GM06990 (cell line): Measurements from ENCODE around the gene USP34.

ENCODE experiments used
- DNase-seq: peaks from one replicate; pipeline ENCODE4 v3.0.0-alpha.2; 2011; ENCODE audit not compliant: insufficient read length; ENCODE audit errors: extremely low read depth
- H3K27me3 ChIP-seq: replicated peaks from 2 replicates; pipeline ENCODE4 v1.6.0; 2011; ENCODE audit warnings: low read length; ENCODE audit not compliant: control insufficient read depth, insufficient read depth
- H3K36me3 ChIP-seq: 2 replicates; pipeline ENCODE4 v1.5.1; 2011; ENCODE audit warnings: low read length; ENCODE audit not compliant: control insufficient read depth, insufficient read depth
- H3K4me3 ChIP-seq: replicated peaks from 2 replicates; pipeline ENCODE4 v1.5.1; 2011; ENCODE audit warnings: low read depth, mild to moderate bottlenecking, control low read depth, low read length
- TF ChIP-seq, protein P1 (sequence below): IDR thresholded peaks from 2 replicates; pipeline ENCODE4 v1.5.1; 2011; ENCODE audit warnings: low read length, control low read depth, mild to moderate bottlenecking, inconsistent platforms; ENCODE audit not compliant: insufficient read depth, poor library complexity, severe bottlenecking

USP34 gene

DNA sequence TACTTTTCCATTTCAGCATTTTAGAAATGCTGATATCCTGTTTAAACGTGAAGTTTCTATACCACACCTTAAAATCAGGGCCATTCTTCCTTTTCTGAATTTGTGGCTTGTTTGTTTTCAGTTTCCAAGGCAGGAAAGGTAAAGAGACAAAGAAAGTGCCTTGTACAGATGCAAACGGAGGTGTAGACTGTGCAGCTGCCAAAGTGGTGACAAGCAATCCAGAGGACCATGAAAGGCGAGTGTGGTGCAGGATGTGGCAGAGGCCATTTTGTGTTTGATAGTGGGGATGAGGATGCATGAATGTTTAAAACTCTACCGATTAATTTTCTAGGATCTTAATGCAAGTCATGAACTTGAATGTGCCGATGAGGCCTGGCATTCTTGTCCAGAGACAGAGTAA lies 308.2 kb downstream of the USP34 start:
- Histone ChIP-seq H3K4me3 (no peak overlapping the region), H3K36me3 (peaks cover 5% of the 10 kb centered on the region), H3K27me3 (no peaks in the 10 kb centered on the region)
- TF ChIP-seq, protein P1, sequence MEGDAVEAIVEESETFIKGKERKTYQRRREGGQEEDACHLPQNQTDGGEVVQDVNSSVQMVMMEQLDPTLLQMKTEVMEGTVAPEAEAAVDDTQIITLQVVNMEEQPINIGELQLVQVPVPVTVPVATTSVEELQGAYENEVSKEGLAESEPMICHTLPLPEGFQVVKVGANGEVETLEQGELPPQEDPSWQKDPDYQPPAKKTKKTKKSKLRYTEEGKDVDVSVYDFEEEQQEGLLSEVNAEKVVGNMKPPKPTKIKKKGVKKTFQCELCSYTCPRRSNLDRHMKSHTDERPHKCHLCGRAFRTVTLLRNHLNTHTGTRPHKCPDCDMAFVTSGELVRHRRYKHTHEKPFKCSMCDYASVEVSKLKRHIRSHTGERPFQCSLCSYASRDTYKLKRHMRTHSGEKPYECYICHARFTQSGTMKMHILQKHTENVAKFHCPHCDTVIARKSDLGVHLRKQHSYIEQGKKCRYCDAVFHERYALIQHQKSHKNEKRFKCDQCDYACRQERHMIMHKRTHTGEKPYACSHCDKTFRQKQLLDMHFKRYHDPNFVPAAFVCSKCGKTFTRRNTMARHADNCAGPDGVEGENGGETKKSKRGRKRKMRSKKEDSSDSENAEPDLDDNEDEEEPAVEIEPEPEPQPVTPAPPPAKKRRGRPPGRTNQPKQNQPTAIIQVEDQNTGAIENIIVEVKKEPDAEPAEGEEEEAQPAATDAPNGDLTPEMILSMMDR: no peak
- no peak for DNase-seq

DNA sequence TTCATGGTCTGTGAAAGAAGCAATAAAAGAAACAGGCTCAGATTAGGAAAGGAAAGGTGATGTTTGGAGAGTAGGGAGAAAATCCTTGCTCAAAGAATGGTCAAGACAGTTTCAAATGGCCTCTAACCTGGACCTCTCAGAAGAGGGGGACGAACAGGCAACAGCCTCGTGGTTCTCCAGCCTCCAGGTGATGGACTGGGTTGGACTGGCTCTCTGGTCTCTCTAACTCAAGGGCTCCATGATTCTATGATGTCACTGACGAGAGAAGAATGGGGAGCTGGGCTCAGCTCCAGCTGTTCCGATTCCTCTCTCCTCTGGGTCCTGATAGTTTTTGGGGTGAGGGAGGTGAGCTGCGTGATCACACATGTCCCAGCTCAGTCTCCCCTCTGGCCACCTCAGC lies 309.0 kb downstream of the USP34 start, which contains the start of gene C2orf74:
Gene C2orf74 (plus strand): TSS at position 301 of the 400 bp plus-strand sequence. CDS start 327 bp downstream, outside the sequence.
- Histone ChIP-seq H3K36me3 (peaks cover 5% of the 10 kb centered on the region), H3K27me3 (no peaks in the 10 kb centered on the region), H3K4me3 (no peak within 1 kb of the TSS)
- DNase-seq: no peak
- TF ChIP-seq, protein P1: no peak

DNA sequence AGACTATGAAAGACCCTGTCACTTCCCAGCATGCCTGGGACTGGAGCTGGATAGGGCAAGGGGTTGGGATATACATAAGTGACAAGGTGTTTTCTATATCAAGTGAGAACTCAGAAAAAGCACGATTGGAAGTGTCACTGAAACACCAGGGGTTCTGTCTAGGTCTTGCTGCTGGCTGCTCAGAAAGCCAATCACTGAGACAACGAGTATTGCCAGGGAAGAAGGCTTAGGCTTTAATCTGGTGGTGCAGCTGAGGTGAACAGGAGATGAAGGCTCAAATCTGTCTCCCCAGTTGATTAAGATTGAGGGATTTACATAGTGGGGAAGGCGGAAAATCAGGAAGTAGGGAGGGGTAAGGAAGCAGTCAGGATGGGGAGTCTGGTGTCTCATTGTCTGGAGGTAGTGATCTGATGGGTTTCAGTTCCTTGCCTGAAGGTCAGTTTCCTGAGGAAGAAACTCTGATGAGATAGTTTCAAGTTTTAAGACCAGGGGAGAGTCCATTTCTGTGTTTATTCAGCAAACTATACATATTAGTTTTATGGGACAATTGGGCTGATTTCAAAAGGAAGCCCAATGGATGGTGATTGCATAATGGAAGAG lies 312.4 kb downstream of the USP34 start:
- Histone ChIP-seq H3K27me3 (no peaks in the 10 kb centered on the region), H3K36me3 (peaks cover 3% of the 10 kb centered on the region), H3K4me3 (no peak overlapping the region)
- TF ChIP-seq, protein P1: no peak
- DNase-seq: no peak

DNA sequence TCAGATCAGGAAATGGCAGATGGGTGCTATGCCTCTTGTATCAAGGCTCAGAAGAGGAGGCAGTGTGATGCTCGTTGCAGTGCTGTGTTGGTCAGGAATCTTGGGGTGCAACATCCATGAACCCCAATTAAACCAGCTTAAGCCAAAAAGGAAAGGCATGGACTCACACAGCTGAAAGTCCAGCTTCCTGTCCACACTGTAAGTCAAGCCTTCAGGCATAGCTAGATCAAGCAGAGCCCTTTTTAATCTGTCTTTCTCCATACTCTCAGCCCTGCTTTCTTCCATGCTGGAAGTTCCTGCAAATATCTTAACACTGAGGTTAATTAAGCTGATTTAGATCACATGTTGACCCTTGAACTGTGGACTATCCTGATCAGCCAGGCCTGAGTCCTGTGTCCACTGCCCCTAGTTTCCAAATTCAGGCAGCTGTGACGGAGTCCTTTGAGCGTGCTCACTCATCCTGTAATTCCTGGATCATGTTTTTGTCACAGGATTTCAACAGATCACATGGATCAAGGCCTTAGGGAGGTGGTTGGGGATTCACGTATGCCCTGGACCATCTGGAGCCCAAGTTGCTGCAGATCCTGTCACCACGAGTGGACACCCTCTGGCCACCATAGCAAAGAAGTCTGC lies 313.4 kb downstream of the USP34 start:
- Histone ChIP-seq H3K4me3 (no peak overlapping the region), H3K27me3 (no peaks in the 10 kb centered on the region), H3K36me3 (no peaks in the 10 kb centered on the region; the same call in 1 of the 2 replicates)
- no peak for DNase-seq
- TF ChIP-seq, protein P1: no peak

DNA sequence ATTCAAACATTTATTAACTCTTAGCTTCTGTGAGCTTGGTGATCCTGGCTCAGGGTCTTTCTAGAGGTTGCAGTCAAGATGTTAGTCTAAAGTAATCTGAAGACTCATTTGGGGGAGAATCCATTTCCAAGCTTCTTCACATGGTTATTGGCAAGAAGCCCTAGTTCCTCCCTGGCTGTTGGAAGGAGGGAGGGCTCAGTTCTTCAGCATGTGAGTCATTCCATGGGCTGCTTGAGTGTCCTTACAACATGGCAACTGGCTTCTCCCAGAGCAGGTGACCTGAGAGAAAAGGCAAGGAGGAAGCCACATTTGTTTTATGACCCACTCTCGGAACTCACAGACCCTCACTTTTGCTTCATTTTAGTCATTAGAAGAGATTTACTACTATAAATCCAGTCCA lies 319.5 kb downstream of the USP34 start:
- TF ChIP-seq, protein P1: no peak
- no peaks in the 10 kb centered on the region for H3K36me3 ChIP-seq
- no peak overlapping the region for H3K4me3 ChIP-seq
- no peaks in the 10 kb centered on the region for H3K27me3 ChIP-seq
- DNase-seq: no peak
